GM04503 (cell line): Measurements from ENCODE around the gene OR4D1.

ENCODE experiments used
- DNase-seq: peaks from one replicate; pipeline ENCODE4 v3.0.0-alpha.2; 2012; ENCODE audit warnings: low read depth

OR4D1 gene

DNA sequence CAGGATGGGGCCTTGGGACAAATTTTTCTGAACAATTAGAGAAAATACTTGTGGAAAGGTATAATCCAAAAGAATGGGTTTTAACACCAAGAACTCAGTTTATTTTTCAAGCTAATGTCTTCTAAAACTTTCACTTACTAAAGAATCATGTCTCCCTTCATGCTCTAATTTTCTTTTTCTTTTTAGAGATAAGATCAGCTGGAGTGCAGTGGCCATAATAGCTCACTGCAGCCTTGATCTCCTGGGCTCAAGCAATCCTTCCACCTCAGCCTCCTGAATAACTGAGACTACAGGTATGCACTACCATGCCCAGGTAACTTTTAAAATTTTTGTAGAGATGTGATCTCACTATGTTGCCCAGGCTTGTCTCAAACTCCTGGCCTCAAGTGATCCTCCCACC lies 5.5 kb downstream of the OR4D1 start:
- DNase-seq: no peak

DNA sequence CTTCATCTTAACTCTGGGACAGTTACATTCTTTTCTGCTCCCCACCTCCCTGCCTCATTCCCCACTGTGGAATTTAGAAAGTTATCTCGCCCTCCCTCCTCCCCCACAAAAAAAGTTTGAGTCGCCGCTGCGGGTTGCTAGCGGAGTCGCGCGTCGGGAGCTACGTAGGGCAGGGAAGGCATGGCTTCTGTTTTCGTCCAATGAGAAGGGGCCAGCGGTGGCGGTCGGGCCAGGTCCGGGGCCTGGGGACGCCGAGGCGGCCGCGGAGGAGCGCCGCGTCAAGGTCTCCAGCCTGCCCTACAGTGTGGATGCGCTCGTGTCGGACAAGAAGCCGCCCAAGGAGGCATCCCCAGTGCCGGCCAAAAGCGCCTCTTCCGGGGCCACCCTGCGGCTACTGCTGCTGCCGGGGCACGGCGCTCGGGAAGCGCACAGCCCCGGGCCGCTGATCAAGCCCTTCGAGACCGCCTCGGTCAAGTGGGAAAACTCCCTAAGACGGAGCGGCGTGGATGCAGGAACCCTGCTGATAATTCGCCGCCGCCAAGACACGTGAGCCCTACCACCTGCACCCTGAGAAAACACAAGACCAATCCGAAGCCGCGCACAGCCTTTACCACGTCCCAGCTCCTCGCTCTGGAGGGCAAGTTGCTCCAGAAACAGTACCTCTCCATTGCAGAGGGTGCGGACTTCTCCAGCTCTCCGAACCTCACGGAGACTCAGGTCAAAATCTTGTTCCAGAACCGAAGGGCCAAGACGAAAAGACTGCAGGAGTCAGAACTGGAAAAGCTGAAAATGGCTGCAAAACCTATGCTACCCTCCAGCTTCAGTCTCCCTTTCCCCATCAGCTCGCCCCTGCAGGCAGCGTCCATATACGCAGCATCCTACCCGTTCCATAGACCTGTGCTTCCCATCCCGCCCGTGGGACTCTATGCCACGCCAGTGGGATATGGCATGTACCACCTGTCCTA lies 8.9 kb downstream of the OR4D1 start:
- no peak for DNase-seq

DNA sequence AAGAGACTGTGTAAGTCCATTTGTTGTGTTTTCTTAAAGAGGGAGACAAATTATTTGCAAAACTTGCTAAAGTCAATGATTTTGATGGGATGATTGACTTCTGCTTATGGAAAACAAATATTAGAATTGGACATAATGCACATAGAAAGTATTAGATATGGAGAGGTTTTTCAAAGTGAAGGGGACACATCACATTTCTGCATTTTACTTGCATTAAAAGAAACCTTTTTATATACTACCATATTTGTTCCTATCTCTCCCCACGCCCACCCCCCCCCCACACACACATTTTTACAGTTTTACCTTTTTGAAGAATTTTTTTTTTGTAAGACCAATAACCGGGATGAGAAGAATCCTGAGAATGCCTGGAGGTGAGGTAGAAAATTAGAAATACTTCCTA lies 10.0 kb downstream of the OR4D1 start:
- DNase-seq: no peak

DNA sequence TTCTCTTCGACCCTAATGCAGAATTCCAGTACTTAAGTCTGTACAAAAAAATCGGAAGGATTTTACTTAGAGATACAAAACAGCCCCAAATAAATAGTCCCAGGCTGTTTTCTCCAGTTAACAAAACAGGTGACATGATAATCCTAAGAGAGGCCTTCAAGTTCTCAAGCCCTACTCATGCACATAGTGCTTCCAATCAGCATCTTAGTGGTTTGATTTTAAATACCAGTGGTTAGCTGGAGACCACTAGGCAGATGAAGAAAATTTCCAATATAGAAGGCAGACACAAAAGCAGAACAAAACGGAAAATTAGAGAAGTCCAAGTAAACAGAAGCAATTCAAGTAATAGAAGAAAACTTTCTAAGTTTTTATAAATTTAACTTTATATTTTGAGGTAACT lies 13.4 kb downstream of the OR4D1 start:
- no peak for DNase-seq

DNA sequence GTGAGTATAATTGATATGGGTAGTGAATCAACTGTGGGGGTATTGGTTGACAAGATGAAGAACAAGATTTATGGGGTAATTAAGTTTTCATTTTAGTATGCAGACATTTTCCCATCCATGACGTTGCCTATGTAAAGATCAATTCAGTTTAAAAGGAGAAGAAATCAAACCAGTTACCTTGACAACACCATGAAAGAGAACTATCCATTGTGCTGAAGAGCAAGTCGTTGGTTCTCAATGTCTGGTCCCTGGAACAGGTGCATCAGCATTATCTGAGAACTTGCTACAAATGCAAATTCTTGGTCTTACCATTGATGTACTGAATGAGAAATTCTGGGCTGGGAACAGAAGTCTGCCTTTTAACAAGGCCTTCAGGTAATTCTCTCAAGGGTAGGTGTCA lies 17.8 kb downstream of the OR4D1 start:
- DNase-seq: no peak

DNA sequence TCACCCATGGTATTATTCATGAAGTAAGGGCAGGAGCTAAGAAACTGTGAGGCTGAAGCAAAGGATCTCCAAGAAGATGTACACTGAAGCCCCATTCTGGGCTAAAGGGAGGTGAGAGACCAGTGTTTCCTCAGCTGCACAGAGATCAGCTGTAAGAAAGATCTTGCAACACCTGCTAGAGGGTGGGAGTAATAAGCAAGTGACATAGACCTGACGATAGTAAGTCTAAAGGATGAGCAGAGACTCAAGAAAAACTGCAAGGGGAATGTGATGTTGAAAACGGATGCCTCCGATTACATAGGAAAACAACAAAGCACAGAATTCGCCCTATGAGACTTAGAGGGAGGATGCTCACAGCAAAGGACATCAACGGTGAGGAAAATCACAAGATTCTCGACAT lies 18.5 kb downstream of the OR4D1 start, which contains the start of gene OR4D2:
OR4D2 (plus strand) TSS at position 301 of the 400 bp plus-strand sequence. CDS start 2,674 bp downstream, outside the sequence.
- no peak for DNase-seq

DNA sequence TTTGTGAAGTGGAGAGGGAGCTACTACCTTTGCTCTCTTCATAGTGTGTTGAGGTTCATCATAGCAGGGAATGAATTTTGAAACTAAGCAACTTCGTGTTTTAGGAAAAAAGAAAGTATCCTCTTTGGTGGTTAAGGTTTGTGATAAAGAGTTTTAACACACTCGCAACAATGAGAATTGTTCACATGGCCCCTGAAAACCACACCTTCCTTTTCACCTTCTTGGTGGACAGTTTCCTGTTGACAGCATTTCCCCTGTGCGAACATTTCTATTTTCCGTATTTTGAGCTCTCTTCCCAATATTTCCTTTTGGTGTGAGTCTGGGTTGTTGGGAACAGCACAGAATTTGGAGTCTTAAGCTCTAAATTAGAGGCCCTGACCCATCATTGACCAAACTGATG lies 22.4 kb downstream of the OR4D1 start:
- no peak for DNase-seq

DNA sequence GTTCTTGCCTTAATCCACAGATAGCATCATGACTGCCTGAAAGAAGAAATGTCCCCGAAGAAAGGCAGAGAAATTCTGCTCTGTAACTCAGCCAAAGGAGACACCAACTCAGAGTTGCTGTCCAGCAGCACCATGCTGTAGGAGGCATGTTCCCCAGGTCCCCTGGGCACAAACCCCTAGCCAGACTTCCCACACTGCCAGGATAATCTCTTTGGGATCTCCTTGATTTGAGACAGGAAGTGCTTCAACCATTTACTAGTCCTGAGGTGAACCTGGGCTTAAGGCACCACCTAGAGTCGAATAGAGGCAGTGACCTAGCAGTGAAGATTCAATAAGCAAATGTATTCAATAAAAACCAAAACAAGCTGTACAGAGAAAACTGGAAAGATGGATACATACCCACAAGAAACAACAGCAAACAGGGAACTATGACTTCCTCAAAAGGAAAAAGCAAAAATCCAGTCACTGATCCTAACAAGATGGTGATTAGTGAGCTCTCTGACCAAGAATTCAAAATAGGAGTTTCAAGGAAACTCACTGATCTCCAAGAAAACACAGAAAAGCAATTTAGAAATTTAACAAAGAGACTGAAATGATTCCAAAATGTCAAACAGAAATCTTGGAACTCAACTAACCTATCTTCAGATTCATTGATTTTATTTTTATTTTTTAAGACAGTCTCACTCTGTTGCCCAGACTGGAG lies 24.3 kb downstream of the OR4D1 start:
- no peak for DNase-seq

DNA sequence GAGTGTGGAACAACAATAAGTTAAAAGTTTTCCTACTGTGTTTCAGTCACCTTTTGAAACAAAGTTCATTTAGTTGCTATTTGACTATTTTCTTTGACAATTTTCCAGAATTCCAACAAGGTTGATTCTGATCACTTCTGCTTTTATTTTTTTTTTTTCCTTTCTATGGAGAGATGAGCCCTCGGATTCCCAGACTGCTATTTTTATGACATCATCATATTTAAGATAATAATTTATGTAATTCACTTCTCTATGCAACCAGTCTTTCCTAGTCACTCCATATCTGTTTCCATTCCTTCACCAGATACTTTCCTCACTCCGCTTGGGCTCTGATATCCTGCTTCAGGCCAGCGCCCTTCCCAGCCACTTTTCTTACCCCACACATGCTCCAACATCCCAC lies 26.7 kb downstream of the OR4D1 start:
- no peak for DNase-seq

DNA sequence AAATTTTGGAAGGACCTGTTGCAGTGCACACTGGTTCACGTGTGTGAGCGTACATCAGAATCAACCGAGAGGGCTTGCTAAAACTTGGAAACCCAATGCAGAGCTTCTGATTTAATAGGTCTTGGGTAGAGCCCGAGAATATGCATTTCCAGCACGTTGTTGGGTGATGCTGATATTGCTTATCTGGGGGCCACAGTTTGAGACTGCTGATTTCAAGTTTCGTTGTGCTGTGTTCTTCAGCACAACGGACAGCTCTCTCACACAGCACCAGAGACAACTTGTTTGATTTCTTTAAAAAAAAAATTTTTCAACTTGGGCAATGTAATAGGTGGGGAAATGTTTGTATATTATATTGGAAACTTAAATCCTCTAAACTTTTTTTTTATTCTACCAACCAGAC lies 28.0 kb downstream of the OR4D1 start:
- no peak for DNase-seq

DNA sequence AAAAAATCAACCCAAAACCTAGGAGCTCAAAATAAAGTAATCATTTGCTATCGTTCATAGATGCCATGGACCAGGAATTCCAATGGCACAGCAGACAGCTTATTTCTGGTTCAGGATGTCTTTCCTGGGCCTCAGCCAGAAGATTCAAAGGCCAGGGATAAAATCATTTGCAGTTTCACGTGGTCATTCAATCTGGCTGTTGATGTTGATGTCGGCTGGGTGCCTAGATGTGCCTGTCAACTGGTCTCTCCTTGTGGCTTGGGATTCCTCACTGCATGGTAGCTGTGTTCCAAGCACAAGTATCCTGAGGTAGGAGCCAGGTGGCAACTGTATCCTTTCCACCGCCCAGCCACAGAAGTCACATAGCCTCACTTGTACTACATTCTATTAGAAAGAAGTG lies 33.6 kb downstream of the OR4D1 start:
- DNase-seq: no peak

DNA sequence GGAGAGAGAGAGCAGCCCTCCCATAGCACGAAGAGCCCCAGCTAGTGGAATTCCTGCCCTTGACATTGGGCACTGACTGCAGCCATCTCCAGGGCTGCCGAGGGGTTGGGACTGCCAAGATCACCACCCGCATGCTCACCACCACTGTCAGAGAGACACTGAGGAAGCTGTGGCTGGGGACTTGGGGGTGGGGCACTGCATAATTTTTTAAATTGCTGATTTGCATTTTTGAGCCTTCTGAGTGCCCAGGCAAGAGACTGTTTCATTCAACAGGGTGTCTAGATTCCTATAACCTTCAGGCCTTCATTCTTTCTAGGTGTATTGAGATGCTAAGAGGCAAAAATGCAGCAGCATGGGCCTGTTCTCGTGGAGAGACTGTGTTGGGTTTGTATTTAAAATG lies 35.3 kb downstream of the OR4D1 start:
- no peak for DNase-seq

DNA sequence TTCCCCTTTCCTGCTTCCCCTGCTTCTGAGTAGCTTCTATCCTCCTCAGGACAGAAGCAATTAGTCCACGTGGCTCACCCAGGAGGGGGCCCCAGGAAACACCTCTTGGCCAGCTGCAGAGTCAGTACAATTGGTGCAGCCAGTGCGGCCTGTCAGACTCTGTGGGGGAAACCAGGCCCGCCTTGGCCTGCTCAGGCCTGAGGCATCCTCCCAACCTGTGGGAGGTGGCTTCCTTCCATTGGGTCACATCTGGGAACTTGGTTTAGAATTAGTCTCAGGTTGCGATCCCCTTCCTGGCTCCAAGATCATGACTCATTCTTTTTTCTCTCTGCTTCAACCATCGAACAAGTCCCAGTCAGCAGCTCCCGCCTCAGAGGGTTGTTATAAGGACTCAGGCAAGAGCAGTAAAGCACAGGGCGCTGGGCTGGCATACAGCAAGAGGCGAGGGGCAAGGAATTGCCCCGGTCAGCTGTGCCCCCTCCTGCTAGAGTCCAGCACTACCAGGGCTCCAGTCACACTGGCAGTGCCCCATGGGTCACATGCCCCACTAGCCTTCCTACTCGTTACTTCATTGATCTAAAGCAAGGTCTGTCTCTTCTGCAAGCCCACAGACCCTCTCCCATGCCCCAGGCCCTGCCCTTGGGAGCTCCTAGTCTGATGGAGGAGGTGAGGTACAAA lies 36.3 kb downstream of the OR4D1 start:
- DNase-seq: no peak

DNA sequence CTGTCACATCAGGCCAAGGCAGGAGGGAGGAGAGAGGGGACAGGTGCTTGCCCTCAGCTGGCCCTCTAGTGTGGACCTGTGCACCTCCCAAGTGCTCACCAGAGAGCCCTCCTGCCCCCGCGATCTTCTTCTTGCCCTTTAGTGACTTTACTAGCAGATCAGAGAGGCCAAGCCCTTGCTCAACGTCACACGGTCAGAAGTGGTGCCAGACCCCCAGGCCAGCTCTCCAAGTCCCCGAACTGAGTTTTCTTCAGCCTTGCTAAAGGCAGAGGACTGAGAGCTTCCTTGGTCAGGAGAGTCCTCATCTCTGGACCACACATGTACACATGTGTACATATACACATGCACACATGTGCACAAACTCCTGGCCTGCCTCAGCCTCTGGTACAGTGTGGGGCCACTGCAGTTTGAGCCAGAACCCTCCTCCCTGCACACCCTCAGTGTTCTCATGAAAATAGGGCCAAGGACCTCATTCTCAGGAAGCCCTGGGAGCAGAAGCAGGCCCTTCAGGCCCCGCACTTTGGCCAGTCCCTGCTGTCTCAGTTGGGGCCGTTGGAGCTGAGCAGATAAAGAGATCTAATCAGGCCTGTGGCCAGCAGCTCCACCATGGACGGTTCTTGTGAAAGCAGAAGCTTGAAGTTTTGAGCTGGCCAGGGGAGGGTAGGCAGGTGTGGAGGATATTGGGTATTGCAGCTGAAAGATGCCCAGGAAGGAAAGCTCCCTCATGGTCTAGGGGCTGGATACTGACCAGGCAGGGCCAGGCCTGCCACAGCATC lies 37.0 kb downstream of the OR4D1 start:
- no peak for DNase-seq

DNA sequence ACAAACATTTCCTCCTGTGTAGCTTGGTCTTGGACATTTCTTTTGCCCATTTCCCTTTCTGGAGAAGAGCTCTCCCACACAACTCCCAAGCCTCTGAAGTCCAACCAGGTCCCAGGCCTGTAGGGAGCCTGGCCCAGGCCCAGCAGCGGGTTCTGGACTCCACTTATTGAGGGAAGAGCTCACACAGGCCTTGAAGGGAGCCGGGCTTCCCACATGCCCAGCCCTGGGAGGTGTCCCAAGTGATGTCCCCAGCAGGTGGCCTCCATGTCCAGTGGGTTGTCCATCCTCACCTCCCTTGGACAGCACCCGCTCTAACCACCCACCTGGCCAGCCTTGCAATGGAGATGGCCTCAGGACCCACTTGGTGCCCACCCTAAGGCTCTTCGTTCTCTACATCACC lies 38.4 kb downstream of the OR4D1 start:
- no peak for DNase-seq

DNA sequence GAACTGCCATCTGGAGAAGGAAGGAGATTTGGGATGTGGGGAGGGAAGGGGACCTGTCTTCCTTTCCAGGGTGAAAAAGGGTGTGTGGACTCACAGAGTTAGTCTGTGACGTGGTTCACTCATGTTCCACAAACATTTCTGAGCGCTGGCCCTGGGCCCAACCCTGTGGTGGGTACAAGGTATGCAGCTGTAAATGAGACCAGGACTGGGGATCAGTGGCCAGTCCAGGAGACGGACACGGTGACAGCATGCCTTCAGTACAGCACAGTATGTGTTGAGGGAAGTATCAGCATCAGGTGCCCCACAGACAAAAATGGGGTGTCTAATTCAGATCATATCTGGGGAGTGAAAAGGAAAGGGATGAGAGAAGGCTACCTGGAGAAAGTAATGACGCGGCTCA lies 38.9 kb downstream of the OR4D1 start:
- DNase-seq: no peak

DNA sequence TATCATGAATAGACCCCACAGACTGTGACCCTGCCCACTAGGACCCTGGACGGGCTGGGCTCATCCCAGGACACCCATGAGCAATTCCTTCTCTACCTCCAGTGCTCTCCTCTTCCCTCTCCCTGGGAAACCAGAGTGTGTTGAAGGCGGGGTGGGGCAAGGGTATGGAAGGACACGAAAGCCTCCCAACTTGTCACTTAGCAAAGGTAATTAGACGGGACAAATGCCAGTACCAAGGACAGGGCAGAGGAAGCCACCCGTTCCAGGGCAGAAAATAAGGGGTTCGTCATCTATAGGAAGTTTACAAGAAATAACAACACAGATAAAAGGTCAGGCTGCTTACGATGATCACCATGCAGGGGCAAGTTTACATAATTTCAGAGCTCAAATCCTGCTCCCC lies 39.5 kb downstream of the OR4D1 start:
- DNase-seq: no peak

DNA sequence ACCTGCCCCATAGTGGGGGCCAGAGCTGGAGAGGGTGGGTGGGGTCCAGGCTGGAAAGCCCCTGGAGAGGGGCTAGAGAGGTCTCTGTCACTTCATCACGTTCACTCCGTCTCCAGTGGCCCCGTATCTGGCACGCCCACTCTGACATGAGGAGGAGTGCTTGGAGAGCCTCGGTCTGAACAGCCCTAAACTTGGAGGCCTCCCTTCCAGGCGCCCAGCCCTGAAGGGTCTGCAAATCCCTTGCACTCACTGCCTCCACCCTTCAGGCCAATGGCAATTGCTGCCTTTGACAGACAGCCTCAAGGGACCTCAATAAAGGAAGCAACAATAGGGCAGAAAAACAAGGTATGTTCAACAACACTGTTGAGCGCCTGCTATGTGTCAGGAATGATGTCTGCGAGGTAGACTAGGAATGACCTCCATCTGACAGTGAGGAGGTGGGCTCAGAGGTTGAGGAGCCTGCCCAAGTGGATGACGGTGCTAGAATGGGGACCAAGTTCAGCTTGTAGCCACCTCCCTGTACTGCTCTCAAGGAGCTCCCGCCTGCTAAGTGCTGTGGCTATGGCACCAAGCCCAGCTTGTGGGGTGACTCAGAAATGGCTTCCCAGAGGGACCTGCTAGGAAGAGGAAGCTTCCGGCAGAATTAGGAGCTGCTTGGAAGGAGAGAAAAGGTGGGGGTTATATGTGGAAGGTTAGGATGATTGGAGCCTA lies 41.4 kb downstream of the OR4D1 start:
- peak; percentile 49 for DNase-seq

DNA sequence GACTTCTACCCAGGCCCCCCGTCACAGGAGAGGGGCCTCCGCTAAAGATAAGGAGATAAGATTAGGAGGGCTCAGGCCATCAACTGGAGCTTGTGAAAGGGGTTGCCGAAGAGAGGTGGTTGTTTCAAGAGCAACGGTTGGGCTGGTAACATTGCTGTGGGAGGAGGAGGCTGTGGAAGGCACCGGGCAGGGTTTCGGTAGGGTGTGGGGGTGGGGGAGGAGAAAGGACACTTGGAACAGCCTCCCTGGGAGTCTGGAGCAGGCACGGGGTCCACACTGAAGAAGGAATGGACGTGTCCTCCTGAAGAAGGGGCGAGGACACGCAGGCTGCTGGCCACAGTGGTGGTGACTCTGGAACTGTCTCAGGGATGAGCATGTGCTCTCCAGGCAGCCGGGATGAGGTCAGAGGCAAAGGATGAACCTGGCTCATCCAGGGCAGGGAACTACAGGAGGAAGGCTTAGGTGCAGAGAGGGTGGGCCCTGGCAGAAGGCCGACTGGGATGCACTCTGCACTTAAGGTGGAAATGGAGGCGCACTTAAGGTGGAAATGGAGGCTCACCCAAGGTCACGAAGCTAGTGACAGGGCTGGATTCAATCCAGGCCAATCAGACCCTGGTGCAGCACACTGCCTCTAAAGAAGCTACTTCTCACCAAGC lies 43.2 kb downstream of the OR4D1 start:
- no peak for DNase-seq

DNA sequence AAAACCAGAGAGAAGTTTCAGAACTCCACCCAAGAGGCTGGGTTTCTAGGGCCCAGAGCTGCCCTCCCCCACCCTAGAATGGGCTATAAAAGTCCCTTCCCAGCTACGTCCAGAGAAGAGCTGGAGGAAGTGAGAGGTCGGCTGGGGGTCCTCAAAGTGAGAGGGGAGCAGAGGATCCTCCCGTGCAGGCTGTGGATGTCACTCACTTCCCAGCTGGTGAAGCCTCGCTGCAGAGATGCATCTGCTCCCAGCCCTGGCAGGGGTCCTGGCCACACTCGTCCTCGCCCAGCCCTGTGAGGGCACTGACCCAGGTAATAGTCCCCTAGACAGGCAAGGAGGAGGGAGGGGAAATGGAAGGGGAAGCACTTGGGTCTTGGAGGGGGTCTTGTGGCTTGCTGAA lies 44.4 kb downstream of the OR4D1 start, which contains the start of gene EPX:
EPX (plus strand) TSS at position 115 of the 400 bp plus-strand sequence; CDS start at position 236, 121 bp downstream.
- no peak for DNase-seq
